Aorta (tissue), 5 donors: Measurements from ENCODE around the gene NSL1. TPM values are rescaled to one million over a fixed set of nuclear protein-coding genes. Genes with fewer than 3 reads are reported as not detected.

Experiments
- ATAC-seq: fragments of 200-7000 bp; cut with Tn5 transposase; one replicate; pipeline ENCODE4 v1.9.1; 2022; ENCODE audit warnings: moderate library complexity; ENCODE audit not compliant: low FRiP score
- DNase-seq, 2 donors: peaks; one replicate each; pipeline ENCODE4 v3.0.0-alpha.2; 2020
- H3K27ac ChIP-seq, 2 donors: one replicate each; pipeline ENCODE4 v1.5.1; 2013; ENCODE audit warnings: low read length in 2 of 2, mild to moderate bottlenecking in 2 of 2, moderate library complexity in 2 of 2, control low read depth in 1 of 2, inconsistent platforms in 1 of 2, low read depth in 1 of 2
- H3K27me3 ChIP-seq, 2 donors: one replicate each; pipeline ENCODE4 v1.6.1; 2013; ENCODE audit warnings: control low read depth in 1 of 2, low read length in 1 of 2, mild to moderate bottlenecking in 1 of 2, moderate library complexity in 1 of 2; ENCODE audit not compliant: insufficient read depth in 2 of 2, control insufficient read depth in 1 of 2
- H3K36me3 ChIP-seq, 2 donors: one replicate each; pipeline ENCODE4 v1.6.1; 2013; ENCODE audit warnings: control low read depth in 1 of 2, low read length in 1 of 2, mild to moderate bottlenecking in 1 of 2; ENCODE audit not compliant: insufficient read depth in 2 of 2, control insufficient read depth in 1 of 2
- H3K4me1 ChIP-seq, 2 donors: one replicate each; pipeline ENCODE4 v1.6.1; 2013; ENCODE audit warnings: low read length in 2 of 2, control low read depth in 1 of 2, mild to moderate bottlenecking in 1 of 2, moderate library complexity in 1 of 2; ENCODE audit not compliant: insufficient read depth in 2 of 2, control insufficient read depth in 1 of 2
- H3K4me3 ChIP-seq, 2 donors: one replicate each; pipeline ENCODE4 v1.5.1; 2013; ENCODE audit warnings: low read length in 2 of 2, control low read depth in 1 of 2, mild to moderate bottlenecking in 1 of 2
- H3K9me3 ChIP-seq: one replicate; pipeline ENCODE4 v1.6.1; 2013; ENCODE audit warnings: mild to moderate bottlenecking, low read length; ENCODE audit not compliant: control insufficient read depth
- WGBS, 2 donors: extraction: QIAGEN DNeasy Blood & Tissue Kit; methylation state at CpG; one replicate each; pipeline ENCODE4 v1.1.7; 2013; 5-methylcytosine and 5-hydroxymethylcytosine counted together
- intact Hi-C, 2 donors: fragments of 100-400 bp; cut with DNase I; formaldehyde crosslinking; loops; one replicate each; pipeline versions ENCODE4 v1.14.2 to v1.15.0; 2022
- polyA plus RNA-seq, 2 donors: library from polyadenylated mRNA; stranded (reverse); fragments of 200-250 nt; gene quantifications; one replicate each; pipeline ENCODE4 v1.2.3, GENCODE V29; 2013
- total RNA-seq, 2 donors: library from RNA; stranded (reverse); fragmentation: NEBNext Ultra II Directional; extraction: Animal tissue kit (Norgen Biotek cat#: 25700); gene quantifications; one replicate each; pipeline ENCODE4 v1.2.1, GENCODE V29; 2021
- donor health status: healthy with polysubstance abuse.
- donor health status: Bipolar disorder and iron deficiency.
- donor health status: DM: no; HTN: no; CAD: no.
- donor health status: DM: no; HTN: no; CAD: no.
- donor health status: DM: yes; HTN: yes; CAD: no.

Gene NSL1
- total and polyA plus RNA-seq, 4 donors, result 17.7 to 30.5 (median 27.7) TPM

DNA sequence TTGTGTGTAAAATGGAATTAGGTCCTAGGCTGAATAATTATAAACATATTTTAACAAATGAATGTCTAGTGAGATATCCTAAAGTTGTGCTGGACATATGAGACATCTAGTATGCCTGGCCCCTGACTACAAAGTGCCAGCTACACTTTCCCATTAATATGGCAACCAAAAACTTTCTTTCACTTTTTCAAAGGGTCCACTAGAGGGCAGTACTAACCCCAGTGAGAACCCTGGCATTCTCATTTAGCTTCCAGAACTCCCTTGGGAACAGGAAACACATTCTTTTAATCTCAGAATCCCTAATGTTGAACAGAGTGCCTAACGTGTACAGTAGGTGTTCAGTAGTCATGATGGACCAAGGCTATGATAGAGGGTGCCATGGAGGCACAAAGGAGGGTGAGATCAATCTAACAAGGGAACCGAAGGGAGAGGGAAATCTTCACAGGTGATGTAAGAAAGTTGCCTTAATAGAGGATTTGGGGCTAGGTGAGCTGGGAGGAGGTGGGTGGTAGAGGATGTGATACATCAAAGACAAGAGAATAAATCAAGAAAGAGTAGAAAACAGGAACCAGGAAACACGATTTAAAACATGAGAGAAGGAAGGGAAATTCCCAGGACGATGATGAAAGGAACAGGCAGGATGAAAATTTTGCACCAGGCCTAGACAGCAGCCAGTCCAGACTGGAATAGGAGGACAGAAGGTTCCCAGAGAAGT lies 41.6 kb downstream of the NSL1 start:
- no peaks in the 10 kb centered on the region for H3K36me3 ChIP-seq
- H3K4me1 ChIP-seq, result no peaks in the 10 kb centered on the region
- H3K27ac ChIP-seq, result no peak overlapping the region
- H3K9me3 ChIP-seq, result no peaks in the 10 kb centered on the region
- DNase-seq (no peak), ATAC-seq (no peak)
- intact Hi-C loops, result no loop called here
- no peak overlapping the region for H3K4me3 ChIP-seq
- WGBS, 2 donors, result 59 to 61% methylated on average over 4 of the region's 4 CpGs
- H3K27me3 ChIP-seq, result no peaks in the 10 kb centered on the region

DNA sequence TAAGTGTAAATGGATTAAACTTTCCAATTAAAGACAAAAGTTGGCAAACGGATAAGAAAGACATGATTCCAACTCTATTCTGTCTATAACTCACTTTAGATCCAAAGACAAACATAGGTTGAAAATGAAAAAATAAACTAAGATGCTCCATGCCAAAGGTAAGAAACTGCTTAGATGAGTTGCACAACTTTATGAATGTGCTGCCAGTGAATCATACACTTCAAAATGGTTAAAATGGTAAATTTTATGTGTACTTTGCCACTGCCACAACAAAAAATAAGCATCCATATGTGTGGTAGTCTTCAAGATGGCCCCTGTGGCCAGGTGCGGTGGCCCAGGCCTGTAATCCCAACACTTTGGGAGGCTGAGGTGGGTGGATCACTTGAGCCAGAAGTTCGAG lies 45.0 kb downstream of the NSL1 start:
- no peaks in the 10 kb centered on the region for H3K36me3 ChIP-seq
- no peaks in the 10 kb centered on the region for H3K9me3 ChIP-seq
- H3K4me1 ChIP-seq, result no peaks in the 10 kb centered on the region
- no peak overlapping the region for H3K27ac ChIP-seq
- ATAC-seq (no peak), DNase-seq (no peak)
- no peaks in the 10 kb centered on the region for H3K27me3 ChIP-seq
- intact Hi-C loops, result no loop called here
- H3K4me3 ChIP-seq, result no peak overlapping the region
- 95 to 98% methylated on average over 3 of the region's 3 CpGs for WGBS, 2 donors

DNA sequence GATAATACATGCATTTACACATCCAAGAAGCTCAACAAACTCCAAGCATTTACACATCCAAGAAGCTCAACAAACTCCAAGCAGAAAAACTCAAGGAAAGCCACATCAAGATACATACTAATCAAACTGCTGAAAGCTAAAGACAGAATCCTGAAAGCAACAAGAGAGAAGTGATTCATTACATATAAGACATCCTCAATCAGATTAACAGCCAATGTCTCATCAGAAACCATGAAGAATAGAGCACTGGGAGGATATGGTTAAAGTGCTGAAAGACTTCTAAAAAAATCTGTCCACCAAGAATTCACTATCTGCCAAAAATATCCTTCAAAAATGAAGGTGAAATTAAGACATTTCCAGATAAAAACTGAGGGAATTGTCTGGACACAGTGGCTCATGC lies 46.3 kb downstream of the NSL1 start:
- intact Hi-C loops, result no loop called here
- Histone ChIP-seq H3K27me3 (no peaks in the 10 kb centered on the region), H3K9me3 (no peaks in the 10 kb centered on the region), H3K4me1 (no peaks in the 10 kb centered on the region), H3K27ac (no peak overlapping the region), H3K36me3 (peaks cover 0 to 2% of the 10 kb centered on the region in 2 donors), H3K4me3 (no peak overlapping the region)
- DNase-seq (no peak), ATAC-seq (no peak)

- no peaks in the 10 kb centered on the region for H3K4me1 ChIP-seq
- 91 to 95% methylated on average over 4 of the region's 4 CpGs for WGBS, 2 donors
- H3K27me3 ChIP-seq, result no peaks in the 10 kb centered on the region
- no peak overlapping the region for H3K4me3 ChIP-seq
- H3K27ac ChIP-seq, result no peak overlapping the region
- ATAC-seq (no peak), DNase-seq (no peak)
- intact Hi-C loops, result no loop called here
- peaks cover 0 to 2% of the 10 kb centered on the region in 2 donors for H3K36me3 ChIP-seq
- H3K9me3 ChIP-seq, result no peaks in the 10 kb centered on the region
These were observed 47.6 kb downstream of the NSL1 start for GRCh38 chr1:212743901-212744475.

GRCh38 chr1:212738330-212738729 lies 53.2 kb downstream of the NSL1 start:
- no peaks in the 10 kb centered on the region for H3K4me1 ChIP-seq
- intact Hi-C loops, result no loop called here
- 16 to 50% methylated on average over 1 of the region's 1 CpG for WGBS, 2 donors
- no peaks in the 10 kb centered on the region for H3K9me3 ChIP-seq
- no peaks in the 10 kb centered on the region for H3K27me3 ChIP-seq
- H3K27ac ChIP-seq, result no peak overlapping the region
- no peak overlapping the region for H3K4me3 ChIP-seq
- DNase-seq (no peak), ATAC-seq (no peak)
- H3K36me3 ChIP-seq, result peaks cover 0 to 2% of the 10 kb centered on the region in 2 donors

- Histone ChIP-seq H3K9me3 (no peaks in the 10 kb centered on the region), H3K27me3 (no peaks in the 10 kb centered on the region), H3K4me1 (no peaks in the 10 kb centered on the region), H3K4me3 (no peak overlapping the region), H3K27ac (no peak overlapping the region), H3K36me3 (peaks cover 0 to 2% of the 10 kb centered on the region in 2 donors)
- no peak for ATAC-seq
- intact Hi-C loops, result no loop called here
- DNase-seq, result no peak
These were observed 54.0 kb downstream of the NSL1 start for GRCh38 chr1:212737559-212737958.

DNA sequence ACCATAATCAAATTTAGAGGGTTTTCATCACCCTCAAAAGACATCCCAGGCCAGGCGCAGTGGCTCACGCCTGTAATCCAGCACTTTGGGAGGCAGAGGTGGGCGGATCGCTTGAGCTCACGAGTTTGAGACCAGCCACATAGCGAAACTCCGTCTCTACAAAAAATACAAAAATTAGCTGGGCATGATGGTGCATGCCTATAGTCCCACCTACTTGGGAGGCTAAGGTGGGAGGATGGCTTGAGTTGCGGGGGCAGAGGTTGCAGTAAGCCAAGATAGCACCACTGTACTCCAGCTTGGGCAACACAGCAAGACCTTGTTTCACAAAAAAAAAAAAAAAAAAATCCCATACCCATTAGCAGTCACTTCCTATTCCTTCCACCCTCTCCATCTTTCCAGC lies 58.5 kb downstream of the NSL1 start:
- ATAC-seq (no peak), DNase-seq (no peak)
- Histone ChIP-seq H3K27ac (no peak overlapping the region), H3K9me3 (no peaks in the 10 kb centered on the region), H3K36me3 (peaks cover 0 to 3% of the 10 kb centered on the region in 2 donors), H3K27me3 (no peaks in the 10 kb centered on the region), H3K4me1 (no peaks in the 10 kb centered on the region), H3K4me3 (no peak overlapping the region)
- WGBS, 2 donors, result 95 to 97% methylated on average over 8 of the region's 8 CpGs
- intact Hi-C loops, result no loop called here

DNA sequence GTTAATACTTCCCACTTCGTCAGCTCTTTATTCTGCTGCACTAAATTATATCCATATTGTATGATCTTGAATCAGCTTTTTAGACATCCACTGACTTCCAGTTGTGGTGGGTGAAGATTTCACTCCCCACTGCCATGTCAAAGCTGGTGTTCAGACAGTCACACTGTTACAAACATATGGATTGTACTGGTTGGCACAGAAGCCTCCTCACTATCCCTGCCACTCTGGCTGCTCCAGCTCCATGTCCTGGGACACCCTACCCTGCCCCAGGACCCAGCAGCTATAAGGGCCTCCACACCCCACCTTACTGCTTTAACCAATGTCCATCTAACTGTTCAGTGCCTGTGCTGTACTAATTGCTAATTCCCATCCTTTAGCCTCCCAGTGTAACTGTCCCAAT lies 59.9 kb downstream of the NSL1 start:
- intact Hi-C loops, result no loop called here
- H3K9me3 ChIP-seq, result no peaks in the 10 kb centered on the region
- no peak overlapping the region for H3K4me3 ChIP-seq
- ATAC-seq (no peak), DNase-seq (no peak)
- WGBS, 2 donors, result 90 to 92% methylated on average over 1 of the region's 1 CpG
- peaks cover 0 to 3% of the 10 kb centered on the region in 2 donors for H3K36me3 ChIP-seq
- no peaks in the 10 kb centered on the region for H3K27me3 ChIP-seq
- no peak overlapping the region for H3K27ac ChIP-seq
- H3K4me1 ChIP-seq, result no peaks in the 10 kb centered on the region

DNA sequence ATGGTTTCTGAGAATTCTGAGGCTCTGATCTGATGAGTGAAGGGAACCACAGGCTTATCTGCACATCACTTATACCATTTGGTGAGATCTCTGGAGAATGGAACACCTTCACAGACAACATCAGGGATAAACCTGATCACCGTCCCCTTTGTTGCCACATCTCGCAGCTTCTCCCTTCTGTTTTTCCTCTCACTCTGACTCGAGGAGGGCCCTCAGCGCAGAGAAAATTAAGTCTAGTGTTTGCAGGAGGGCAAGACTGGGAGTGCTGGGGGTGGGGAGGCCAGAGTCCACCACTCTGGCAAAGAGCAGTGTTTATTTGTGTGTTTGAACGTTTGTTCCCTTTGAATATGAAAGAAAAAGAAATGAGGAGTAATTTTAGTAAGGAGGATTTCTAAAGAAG lies 63.0 kb downstream of the NSL1 start:
- ATAC-seq (no peak), DNase-seq (no peak)
- Histone ChIP-seq H3K9me3 (no peaks in the 10 kb centered on the region), H3K27ac (no peak overlapping the region), H3K4me3 (no peak overlapping the region), H3K36me3 (peaks cover 0 to 3% of the 10 kb centered on the region in 2 donors), H3K4me1 (no peaks in the 10 kb centered on the region), H3K27me3 (no peaks in the 10 kb centered on the region)
- 72 to 80% methylated on average over 5 of the region's 5 CpGs for WGBS, 2 donors
- intact Hi-C loops, result no loop called here
